ENCODE measurements around the gene KCTD11.

DNA sequence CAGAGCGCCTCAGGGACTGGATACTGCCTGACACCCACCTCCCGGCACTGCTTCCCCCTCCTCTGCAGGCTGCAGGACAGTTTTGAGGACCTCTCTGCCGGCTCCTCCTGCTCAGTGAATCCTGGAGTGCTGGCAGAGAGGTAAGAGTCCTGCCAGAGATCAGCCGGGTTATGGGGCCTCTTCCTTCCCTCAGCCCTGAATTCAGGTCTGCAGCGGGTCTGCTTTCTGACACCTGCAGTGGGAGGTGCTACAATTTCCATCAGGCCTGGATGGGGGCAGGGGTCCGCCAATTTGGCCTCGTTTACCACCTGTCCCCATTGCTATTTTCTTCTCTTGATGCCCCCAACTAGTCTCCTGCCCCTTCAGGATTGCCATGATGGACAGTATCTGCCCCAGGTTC, 19.9 kb upstream of the KCTD11 start:
- TF ChIP-seq CTCF (IDR thresholded peaks at IDR 0.05 in 4 of 5, conservative IDR thresholded peaks at IDR 0.05 in 1 of 5) (no peak), POLR2A (IDR thresholded peaks at IDR 0.05) (no peak)

Measured in gastrocnemius medialis (tissue), 4 donors.